ENCODE data around the gene LIMS1.
"Not testable (repeated sequence)": the region's sequence is repeated elsewhere in the genome, so short reads cannot be mapped to it uniquely, and the experiment has no call there.

DNA sequence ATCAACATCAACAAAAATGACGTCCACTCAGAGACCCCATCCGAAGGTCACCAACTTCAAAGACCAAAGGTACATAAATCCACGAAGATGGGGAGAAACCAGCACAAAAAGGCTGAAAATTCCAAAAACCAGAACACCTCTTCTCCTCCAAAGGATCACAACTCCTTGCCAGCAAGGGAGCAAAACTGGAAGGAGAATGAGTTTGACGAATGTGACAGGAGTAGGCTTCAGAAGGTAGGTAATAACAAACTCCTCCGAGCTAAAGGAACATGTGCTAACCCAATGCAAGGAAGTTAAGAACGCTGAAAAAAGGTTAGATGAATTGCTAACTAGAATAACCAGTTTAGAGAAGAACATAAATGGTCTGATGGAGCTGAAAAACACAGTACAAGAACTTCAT is 110.2 kb downstream of the LIMS1 start:
- not testable (repeated sequence) for TF ChIP-seq EZH2 (IDR thresholded peaks at IDR 0.05; ENCODE audit: low read length)
- TF ChIP-seq, protein P1, sequence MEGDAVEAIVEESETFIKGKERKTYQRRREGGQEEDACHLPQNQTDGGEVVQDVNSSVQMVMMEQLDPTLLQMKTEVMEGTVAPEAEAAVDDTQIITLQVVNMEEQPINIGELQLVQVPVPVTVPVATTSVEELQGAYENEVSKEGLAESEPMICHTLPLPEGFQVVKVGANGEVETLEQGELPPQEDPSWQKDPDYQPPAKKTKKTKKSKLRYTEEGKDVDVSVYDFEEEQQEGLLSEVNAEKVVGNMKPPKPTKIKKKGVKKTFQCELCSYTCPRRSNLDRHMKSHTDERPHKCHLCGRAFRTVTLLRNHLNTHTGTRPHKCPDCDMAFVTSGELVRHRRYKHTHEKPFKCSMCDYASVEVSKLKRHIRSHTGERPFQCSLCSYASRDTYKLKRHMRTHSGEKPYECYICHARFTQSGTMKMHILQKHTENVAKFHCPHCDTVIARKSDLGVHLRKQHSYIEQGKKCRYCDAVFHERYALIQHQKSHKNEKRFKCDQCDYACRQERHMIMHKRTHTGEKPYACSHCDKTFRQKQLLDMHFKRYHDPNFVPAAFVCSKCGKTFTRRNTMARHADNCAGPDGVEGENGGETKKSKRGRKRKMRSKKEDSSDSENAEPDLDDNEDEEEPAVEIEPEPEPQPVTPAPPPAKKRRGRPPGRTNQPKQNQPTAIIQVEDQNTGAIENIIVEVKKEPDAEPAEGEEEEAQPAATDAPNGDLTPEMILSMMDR (optimal IDR thresholded peaks at IDR 0.05 in 1 of 3, IDR thresholded peaks at IDR 0.05 in 1 of 3, conservative IDR thresholded peaks at IDR 0.05 in 1 of 3; ENCODE audit: extremely low read depth in 1 of 3, insufficient read depth in 2 of 3, low read length in 3 of 3) = not testable (repeated sequence)
